Measurements from ENCODE around the gene HEY2. TPM values are rescaled to one million over a fixed set of nuclear protein-coding genes. Genes with fewer than 3 reads are reported as not detected.

HEY2 gene
- total and polyA plus RNA-seq, 10 donors = 0.59 to 3.7 (median 1.6) TPM

DNA sequence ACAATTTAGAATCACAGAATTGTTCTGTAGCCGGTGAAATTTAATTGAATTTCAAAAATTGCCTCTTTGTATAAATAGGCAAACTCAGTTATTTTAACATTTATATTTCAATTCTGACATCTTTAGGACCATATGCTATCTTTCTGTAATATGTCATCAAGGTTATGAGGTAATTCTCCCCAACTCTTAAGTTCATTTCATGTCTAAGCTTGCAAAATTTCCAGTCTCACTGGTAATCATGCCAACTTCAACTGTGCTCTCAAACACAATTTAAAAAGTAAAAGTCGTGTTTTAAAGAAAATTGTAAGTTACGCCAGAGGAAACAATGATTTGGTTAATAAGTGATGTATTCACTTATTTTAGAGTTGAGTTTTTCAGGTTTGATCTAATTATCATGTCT is 42.7 kb downstream of the HEY2 start:
- Histone ChIP-seq H3K36me3 (peaks cover 0 to 8% (median 0%) of the 10 kb centered on the region in 6 donors), H3K27me3 (replicated peaks in 1 of 7) (no peaks in the 10 kb centered on the region), H3K4me1 (peaks cover 20 to 84% (median 70%) of the 10 kb centered on the region in 6 donors), H3K4me3 (peak overlapping the region in 5 of 8 donors; percentile 86 to 95 (median 92)), H3K27ac (peak overlapping the region in 7 of 8 donors; percentile 94 to 98 (median 97)), H3K9me3 (no peaks in the 10 kb centered on the region)
- 52 to 68% (median 56%) methylated on average over 3 of the region's 3 CpGs for WGBS, 5 donors
- intact Hi-C loops (cut with DNase I; ENCODE audit: low total_unique reads) = no loop called here
- TF ChIP-seq POLR2A (IDR thresholded peaks at IDR 0.05) (no peak), POLR2AphosphoS5 (IDR thresholded peaks at IDR 0.05) (no peak)
- TF ChIP-seq, protein P1, sequence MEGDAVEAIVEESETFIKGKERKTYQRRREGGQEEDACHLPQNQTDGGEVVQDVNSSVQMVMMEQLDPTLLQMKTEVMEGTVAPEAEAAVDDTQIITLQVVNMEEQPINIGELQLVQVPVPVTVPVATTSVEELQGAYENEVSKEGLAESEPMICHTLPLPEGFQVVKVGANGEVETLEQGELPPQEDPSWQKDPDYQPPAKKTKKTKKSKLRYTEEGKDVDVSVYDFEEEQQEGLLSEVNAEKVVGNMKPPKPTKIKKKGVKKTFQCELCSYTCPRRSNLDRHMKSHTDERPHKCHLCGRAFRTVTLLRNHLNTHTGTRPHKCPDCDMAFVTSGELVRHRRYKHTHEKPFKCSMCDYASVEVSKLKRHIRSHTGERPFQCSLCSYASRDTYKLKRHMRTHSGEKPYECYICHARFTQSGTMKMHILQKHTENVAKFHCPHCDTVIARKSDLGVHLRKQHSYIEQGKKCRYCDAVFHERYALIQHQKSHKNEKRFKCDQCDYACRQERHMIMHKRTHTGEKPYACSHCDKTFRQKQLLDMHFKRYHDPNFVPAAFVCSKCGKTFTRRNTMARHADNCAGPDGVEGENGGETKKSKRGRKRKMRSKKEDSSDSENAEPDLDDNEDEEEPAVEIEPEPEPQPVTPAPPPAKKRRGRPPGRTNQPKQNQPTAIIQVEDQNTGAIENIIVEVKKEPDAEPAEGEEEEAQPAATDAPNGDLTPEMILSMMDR (IDR thresholded peaks at IDR 0.05 in 8 of 11, conservative IDR thresholded peaks at IDR 0.05 in 3 of 11) = no peak
- DNase-seq = no peak

DNA sequence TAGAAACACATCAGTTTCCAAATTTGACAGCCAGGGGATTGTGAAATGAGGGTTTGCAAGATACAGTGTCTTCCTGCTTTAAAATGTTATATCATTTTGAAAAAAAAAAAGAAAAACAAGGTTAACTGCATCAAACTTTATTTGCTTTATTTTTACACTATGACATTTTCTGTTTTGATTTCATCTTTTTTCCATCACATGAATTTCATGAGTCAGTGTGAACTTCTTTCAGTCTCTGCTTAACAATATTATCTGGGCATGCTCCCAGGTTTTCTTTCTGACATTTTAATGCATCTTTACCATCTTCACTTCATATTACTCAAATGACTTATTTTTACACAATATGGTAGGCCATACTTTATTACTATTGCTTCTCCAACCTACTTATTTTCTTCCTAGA is 43.2 kb downstream of the HEY2 start:
- TF ChIP-seq, protein P1 (IDR thresholded peaks at IDR 0.05 in 8 of 11, conservative IDR thresholded peaks at IDR 0.05 in 3 of 11) = no peak
- TF ChIP-seq POLR2A (IDR thresholded peaks at IDR 0.05) = no peak
- Histone ChIP-seq H3K27me3 (replicated peaks in 1 of 7) (no peaks in the 10 kb centered on the region), H3K4me1 (peaks cover 20 to 87% (median 76%) of the 10 kb centered on the region in 6 donors), H3K4me3 (peak overlapping the region in 4 of 8 donors; percentile 86 to 95 (median 90)), H3K27ac (peak overlapping the region in 7 of 8 donors; percentile 1 to 98 (median 96)), H3K9me3 (no peaks in the 10 kb centered on the region), H3K36me3 (peaks cover 0 to 12% (median 0%) of the 10 kb centered on the region in 6 donors)
- intact Hi-C loops (cut with DNase I; ENCODE audit: low total_unique reads) = no loop called here
- DNase-seq = no peak

DNA sequence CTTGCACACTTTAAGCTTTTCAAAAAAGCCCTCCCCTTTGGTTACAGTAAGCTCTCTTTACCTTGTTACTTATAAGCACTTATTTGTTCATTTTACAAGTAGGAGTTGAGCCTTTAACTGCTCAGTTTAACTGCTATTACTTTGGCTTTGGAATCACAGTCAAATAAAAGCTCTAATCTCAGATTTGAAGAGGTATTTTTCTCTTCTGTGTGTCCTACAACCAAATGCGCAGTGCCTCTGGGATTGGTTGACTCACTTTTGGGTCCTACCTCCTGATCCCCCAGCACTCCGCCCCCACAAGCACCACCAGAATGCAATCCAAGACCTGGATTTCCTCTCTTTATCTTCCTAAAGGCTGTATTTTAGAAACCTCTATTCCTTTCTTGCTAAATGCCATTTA is 43.8 kb downstream of the HEY2 start:
- TF ChIP-seq POLR2AphosphoS5 (IDR thresholded peaks at IDR 0.05) (no peak), POLR2A (IDR thresholded peaks at IDR 0.05) (no peak)
- TF ChIP-seq, protein P1 (IDR thresholded peaks at IDR 0.05 in 8 of 11, conservative IDR thresholded peaks at IDR 0.05 in 3 of 11) = no peak
- H3K27ac ChIP-seq = peak overlapping the region in 4 of 8 donors; percentile 14 to 96 (median 20)
- H3K4me3 ChIP-seq = peak overlapping the region in 2 of 8 donors; percentile 89 to 92
- H3K27me3 ChIP-seq (replicated peaks in 1 of 7) = no peaks in the 10 kb centered on the region
- intact Hi-C loops (cut with DNase I; ENCODE audit: low total_unique reads) = no loop called here
- H3K4me1 ChIP-seq = peaks cover 24 to 87% (median 76%) of the 10 kb centered on the region in 6 donors
- peaks cover 0 to 12% (median 0%) of the 10 kb centered on the region in 6 donors for H3K36me3 ChIP-seq
- WGBS, 5 donors = 71 to 91% (median 78%) methylated on average over 2 of the region's 2 CpGs
- no peak for DNase-seq
- H3K9me3 ChIP-seq = no peaks in the 10 kb centered on the region

DNA sequence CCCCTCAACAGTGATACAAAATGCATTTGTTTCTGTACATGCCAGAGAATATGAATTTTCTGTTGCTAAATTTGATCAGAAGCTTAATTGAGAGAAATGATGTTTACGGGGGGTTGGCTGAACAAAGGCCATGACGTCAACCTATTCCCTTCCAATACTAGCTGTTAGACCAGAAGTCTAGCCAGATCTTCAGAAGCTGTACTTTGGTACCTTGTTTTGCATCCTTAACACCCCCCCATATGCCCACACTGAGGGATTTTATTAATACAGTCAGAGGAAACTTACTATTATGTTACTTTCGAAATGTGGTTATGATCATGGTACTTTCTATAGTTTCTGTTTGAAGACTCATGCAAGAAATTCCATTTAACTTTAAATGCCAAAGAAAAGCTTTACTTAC is 44.4 kb downstream of the HEY2 start:
- Histone ChIP-seq H3K4me3 (peak overlapping the region in 2 of 8 donors; percentile 89 to 92), H3K27me3 (replicated peaks in 1 of 7) (no peaks in the 10 kb centered on the region), H3K36me3 (peaks cover 0 to 12% (median 0%) of the 10 kb centered on the region in 6 donors), H3K4me1 (peaks cover 23 to 87% (median 76%) of the 10 kb centered on the region in 6 donors), H3K9me3 (no peaks in the 10 kb centered on the region), H3K27ac (peak overlapping the region in 4 of 8 donors; percentile 12 to 96 (median 17))
- intact Hi-C loops (cut with DNase I; ENCODE audit: low total_unique reads) = no loop called here
- WGBS, 5 donors = 53 to 79% (median 66%) methylated on average over 3 of the region's 3 CpGs
- DNase-seq = no peak
- TF ChIP-seq, protein P1 (IDR thresholded peaks at IDR 0.05 in 8 of 11, conservative IDR thresholded peaks at IDR 0.05 in 3 of 11) = no peak
- TF ChIP-seq POLR2A (IDR thresholded peaks at IDR 0.05) (no peak), POLR2AphosphoS5 (IDR thresholded peaks at IDR 0.05) (no peak)
